ENCODE results near the gene ATE1. TPM values are rescaled to one million over a fixed set of nuclear protein-coding genes. Genes with fewer than 3 reads are reported as not detected.

The ATE1 gene
- total and polyA plus RNA-seq, 2 donors (not counting 1 experiment from before 2014, with no cell fraction given) = 19.3 to 28.1 TPM

DNA sequence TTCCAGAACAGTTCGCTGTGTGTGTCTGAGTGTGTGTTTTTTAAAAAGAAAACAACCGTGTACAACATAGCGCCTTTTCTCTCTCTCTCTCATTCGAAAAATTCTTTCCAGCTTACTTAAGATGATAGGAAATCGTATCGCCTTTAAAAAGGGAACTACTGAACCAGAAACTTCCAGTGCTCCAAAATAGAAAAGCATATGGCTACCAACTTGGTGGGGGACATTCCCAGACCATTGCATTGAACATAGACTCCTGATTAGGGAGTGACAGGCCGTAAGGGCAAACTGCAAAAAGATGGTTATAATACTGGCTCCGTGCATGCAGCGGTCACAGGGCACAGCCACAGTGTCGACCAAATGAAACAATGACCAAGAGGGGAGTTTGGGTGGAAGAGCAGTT is 235.2 kb downstream of the ATE1 start:
- H3K4me3 ChIP-seq (replicated peaks in 1 of 4; ENCODE audit: control extremely low read depth in 1 of 4, insufficient read depth in 1 of 4, low read depth in 3 of 4, low read length in 4 of 4) = no peak overlapping the region
- no peak overlapping the region for H3K9ac ChIP-seq (ENCODE audit: insufficient read depth, low read length)
- H3K27me3 ChIP-seq (ENCODE audit: control insufficient read depth, insufficient read depth, low read length) = no peaks in the 10 kb centered on the region
- no peak overlapping the region for H3K4me2 ChIP-seq (ENCODE audit: extremely low read depth, insufficient read depth, low read length)
- no peaks in the 10 kb centered on the region for H4K20me1 ChIP-seq (ENCODE audit: control insufficient read depth, extremely low read depth, insufficient read depth, low read length)
- no peaks in the 10 kb centered on the region for H3K9me3 ChIP-seq (ENCODE audit: control insufficient read depth, insufficient read depth, low read depth, low read length)
- no peak for TF ChIP-seq EZH2 (IDR thresholded peaks at IDR 0.05; ENCODE audit: low read length, missing control alignments)
- TF ChIP-seq, protein P1, sequence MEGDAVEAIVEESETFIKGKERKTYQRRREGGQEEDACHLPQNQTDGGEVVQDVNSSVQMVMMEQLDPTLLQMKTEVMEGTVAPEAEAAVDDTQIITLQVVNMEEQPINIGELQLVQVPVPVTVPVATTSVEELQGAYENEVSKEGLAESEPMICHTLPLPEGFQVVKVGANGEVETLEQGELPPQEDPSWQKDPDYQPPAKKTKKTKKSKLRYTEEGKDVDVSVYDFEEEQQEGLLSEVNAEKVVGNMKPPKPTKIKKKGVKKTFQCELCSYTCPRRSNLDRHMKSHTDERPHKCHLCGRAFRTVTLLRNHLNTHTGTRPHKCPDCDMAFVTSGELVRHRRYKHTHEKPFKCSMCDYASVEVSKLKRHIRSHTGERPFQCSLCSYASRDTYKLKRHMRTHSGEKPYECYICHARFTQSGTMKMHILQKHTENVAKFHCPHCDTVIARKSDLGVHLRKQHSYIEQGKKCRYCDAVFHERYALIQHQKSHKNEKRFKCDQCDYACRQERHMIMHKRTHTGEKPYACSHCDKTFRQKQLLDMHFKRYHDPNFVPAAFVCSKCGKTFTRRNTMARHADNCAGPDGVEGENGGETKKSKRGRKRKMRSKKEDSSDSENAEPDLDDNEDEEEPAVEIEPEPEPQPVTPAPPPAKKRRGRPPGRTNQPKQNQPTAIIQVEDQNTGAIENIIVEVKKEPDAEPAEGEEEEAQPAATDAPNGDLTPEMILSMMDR (conservative IDR thresholded peaks at IDR 0.05 in 1 of 2, IDR thresholded peaks at IDR 0.05 in 1 of 2; ENCODE audit: low read depth in 1 of 2, low read length in 2 of 2) = no peak
- H3K4me1 ChIP-seq (ENCODE audit: control insufficient read depth, extremely low read depth, insufficient read depth, low read length) = no peaks in the 10 kb centered on the region
- no peak overlapping the region for H2AFZ ChIP-seq (ENCODE audit: low read length)
- no peaks in the 10 kb centered on the region for H3K36me3 ChIP-seq (ENCODE audit: control insufficient read depth, insufficient read depth, low read length)
- no peak overlapping the region for H3K27ac ChIP-seq (ENCODE audit: insufficient read depth, low read length)
- no peaks in the 10 kb centered on the region for H3K79me2 ChIP-seq (ENCODE audit: control insufficient read depth, insufficient read depth, low read length)
- no peak for DNase-seq (ENCODE audit: low read depth in 2 of 2)

DNA sequence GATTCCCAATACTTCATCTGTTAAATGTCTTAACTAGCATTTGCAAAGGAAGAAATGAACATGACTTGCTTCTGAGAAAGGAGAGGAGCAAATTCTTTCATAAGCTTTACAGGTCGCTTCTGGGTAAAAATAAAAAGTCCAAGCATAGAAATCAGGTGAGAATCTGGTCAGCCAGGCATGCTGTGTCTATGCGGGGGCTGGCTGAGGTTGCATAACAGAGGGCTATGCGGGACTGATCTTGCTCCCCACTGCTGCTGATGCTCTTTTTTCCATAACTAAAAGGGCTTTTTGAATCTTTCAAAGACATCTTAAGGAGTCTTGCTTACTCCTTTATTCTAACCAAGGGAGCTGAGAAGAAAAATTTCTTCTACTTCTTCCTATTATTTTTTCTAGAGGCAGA is 236.9 kb downstream of the ATE1 start:
- no peak for DNase-seq (ENCODE audit: low read depth in 2 of 2)

More for the DNA sequence above, 236.9 kb downstream of the ATE1 start:
- no peak for TF ChIP-seq EZH2 (IDR thresholded peaks at IDR 0.05; ENCODE audit: low read length, missing control alignments)
- TF ChIP-seq, protein P1 (conservative IDR thresholded peaks at IDR 0.05 in 1 of 2, IDR thresholded peaks at IDR 0.05 in 1 of 2; ENCODE audit: low read depth in 1 of 2, low read length in 2 of 2) = no peak
- Histone ChIP-seq H3K4me3 (replicated peaks in 1 of 4; ENCODE audit: control extremely low read depth in 1 of 4, insufficient read depth in 1 of 4, low read depth in 3 of 4, low read length in 4 of 4) (no peak overlapping the region), H2AFZ (ENCODE audit: low read length) (no peak overlapping the region), H3K9ac (ENCODE audit: insufficient read depth, low read length) (no peak overlapping the region), H3K36me3 (ENCODE audit: control insufficient read depth, insufficient read depth, low read length) (no peaks in the 10 kb centered on the region), H3K9me3 (ENCODE audit: control insufficient read depth, insufficient read depth, low read depth, low read length) (no peaks in the 10 kb centered on the region), H3K27ac (ENCODE audit: insufficient read depth, low read length) (no peak overlapping the region), H4K20me1 (ENCODE audit: control insufficient read depth, extremely low read depth, insufficient read depth, low read length) (no peaks in the 10 kb centered on the region), H3K27me3 (ENCODE audit: control insufficient read depth, insufficient read depth, low read length) (no peaks in the 10 kb centered on the region), H3K4me2 (ENCODE audit: extremely low read depth, insufficient read depth, low read length) (no peak overlapping the region), H3K4me1 (ENCODE audit: control insufficient read depth, extremely low read depth, insufficient read depth, low read length) (no peaks in the 10 kb centered on the region), H3K79me2 (ENCODE audit: control insufficient read depth, insufficient read depth, low read length) (no peaks in the 10 kb centered on the region)

Other genes starting within 250 kb of the ATE1 start
- 13.2 and 14.4 TPM in 2 replicates for gene NSMCE4A, start 47.2 kb upstream of the ATE1 start, total RNA-seq
- 26.3 and 35.6 TPM in 2 replicates for gene NSMCE4A, start 47.2 kb upstream of the ATE1 start, polyA plus RNA-seq
- gene TACC2, start 61.1 kb upstream of the ATE1 start, total RNA-seq = 4.6 and 7.6 TPM in 2 replicates
- gene TACC2, start 61.1 kb upstream of the ATE1 start, polyA plus RNA-seq = 13.0 and 21.3 TPM in 2 replicates

Data from fibroblast of lung (primary cell).